ENCODE measurements around the gene RIN1. TPM values are rescaled to one million over a fixed set of nuclear protein-coding genes. Genes with fewer than 3 reads are reported as not detected.
"Not testable (repeated sequence)": the region's sequence is repeated elsewhere in the genome, so short reads cannot be mapped to it uniquely, and the experiment has no call there.

Gene RIN1
- polyA plus RNA-seq, 1 of the 3 experiments (the other 2 are of a cell fraction), result 16.9 TPM

DNA sequence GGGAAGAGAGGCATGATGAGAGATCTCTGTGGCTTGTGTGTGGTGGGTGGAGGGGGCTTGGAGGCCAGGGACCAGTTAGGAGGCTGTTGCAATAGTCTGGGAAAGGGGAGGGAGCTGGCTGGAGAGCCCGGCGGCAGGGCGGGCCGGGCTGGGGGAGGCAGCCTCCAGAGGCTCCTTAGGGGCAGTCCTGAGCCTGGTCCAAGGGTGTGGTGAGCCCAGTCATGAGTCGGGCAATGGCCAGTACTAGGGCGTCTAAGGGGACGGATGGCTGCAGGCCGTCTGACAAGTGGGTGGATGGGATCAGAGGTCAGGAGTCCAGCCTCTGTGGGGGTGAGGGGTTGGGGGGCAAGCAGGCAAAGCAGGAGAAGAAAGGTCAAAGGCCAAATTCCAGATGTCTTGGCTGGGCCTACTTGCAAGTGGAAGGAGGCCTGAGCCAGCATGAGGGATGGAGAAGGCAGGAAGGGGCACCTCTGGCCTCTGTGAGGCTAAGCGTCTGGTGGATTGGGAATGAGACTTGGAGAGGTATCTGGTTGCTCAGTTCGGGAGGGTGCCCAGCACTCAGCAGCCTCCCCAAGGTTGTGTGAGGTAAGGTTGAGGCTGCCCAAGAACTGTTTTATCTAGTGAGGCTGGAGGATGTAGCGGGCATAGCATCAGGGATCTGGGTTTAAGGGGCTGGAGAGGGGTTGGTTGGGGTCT, 13.4 kb downstream of the RIN1 start:
- no peak for TF ChIP-seq RXRA (IDR thresholded peaks at IDR 0.05; ENCODE audit: borderline replicate concordance, low read depth)
- TF ChIP-seq NFIC (IDR thresholded peaks at IDR 0.05; ENCODE audit: borderline replicate concordance), result no peak
- no peak for TF ChIP-seq GABPA (IDR thresholded peaks at IDR 0.05; ENCODE audit: low read depth)
- no peak for TF ChIP-seq RCOR1 (IDR thresholded peaks at IDR 0.05; ENCODE audit: low read length)
- TF ChIP-seq TAF1 (IDR thresholded peaks at IDR 0.05; ENCODE audit: borderline replicate concordance, low read depth, low read length), result no peak
- no peak for TF ChIP-seq TCF12 (IDR thresholded peaks at IDR 0.05)
- no peak for TF ChIP-seq NRF1 (IDR thresholded peaks at IDR 0.05; ENCODE audit: low read depth, low read length)
- TF ChIP-seq MAX (IDR thresholded peaks at IDR 0.05; ENCODE audit: low read depth), result no peak
- TF ChIP-seq IRF3 (IDR thresholded peaks at IDR 0.05; ENCODE audit: low read depth, low read length), result no peak

DNA sequence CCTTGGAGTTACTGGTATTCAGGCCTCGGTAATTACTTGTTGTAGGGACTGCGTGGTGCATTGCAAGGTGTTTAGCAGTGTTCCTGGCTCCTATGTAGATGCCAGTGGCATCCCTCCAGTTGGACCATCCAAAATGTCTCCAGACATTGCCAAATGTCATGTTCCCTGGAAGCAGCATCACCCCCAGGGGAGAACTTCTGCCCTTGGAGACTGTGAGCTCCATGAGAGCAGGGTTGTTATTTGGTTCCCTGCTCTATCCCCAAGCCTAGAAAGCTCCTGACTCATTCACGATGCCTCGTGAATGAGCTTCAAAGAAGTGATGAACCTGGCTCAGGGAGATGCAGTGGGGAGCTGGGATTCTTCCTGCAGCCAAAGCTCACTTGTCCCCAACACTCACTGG, 14.6 kb downstream of the RIN1 start:
- no peak overlapping the region for H3K4me2 ChIP-seq
- no peaks in the 10 kb centered on the region for H3K9me3 ChIP-seq
- no peaks in the 10 kb centered on the region for H4K20me1 ChIP-seq (ENCODE audit: insufficient read depth)
- H3K79me2 ChIP-seq (ENCODE audit: insufficient read depth), result no peaks in the 10 kb centered on the region
- no peak overlapping the region for H3K27ac ChIP-seq (ENCODE audit: low read depth in 2 of 2, low read length in 1 of 2)
- H3K27me3 ChIP-seq (ENCODE audit: insufficient read depth), result no peaks in the 10 kb centered on the region
- TF ChIP-seq RXRA (IDR thresholded peaks at IDR 0.05; ENCODE audit: borderline replicate concordance, low read depth) (no peak), ELF1 (IDR thresholded peaks at IDR 0.05) (no peak), MXI1 (IDR thresholded peaks at IDR 0.05; ENCODE audit: low read depth, low read length) (no peak)
- 91% methylated on average over 4 of the region's 4 CpGs for WGBS (ENCODE audit: low lambda C conversion rate)
- DNase-seq, result no peak
- no peak overlapping the region for H3K4me3 ChIP-seq (ENCODE audit: low read depth in 2 of 2, low read length in 1 of 2)
- no peak overlapping the region for H3K9ac ChIP-seq
- no peak overlapping the region for H2AFZ ChIP-seq (ENCODE audit: low read depth)
- H3K4me1 ChIP-seq (ENCODE audit: control insufficient read depth in 1 of 2, insufficient read depth in 2 of 2, low read depth in 1 of 2, low read length in 1 of 2), result peaks cover 29 to 39% of the 10 kb centered on the region in 2 experiments
- H3K36me3 ChIP-seq (replicated peaks in 1 of 2; ENCODE audit: control insufficient read depth in 1 of 2, insufficient read depth in 2 of 2, low read length in 1 of 2), result no peaks in the 10 kb centered on the region
- ChIA-PET POLR2A (interaction anchor here (1.7 kb wide), 1 partner anchor 9 kb away, joined by 4 read pairs; no protein-coding TSS in a partner anchor), CTCF (interaction anchor here (2.0 kb wide), 1 partner anchor 9 kb away, joined by 26 read pairs; no protein-coding TSS in a partner anchor)
- H3F3A ChIP-seq (replicated peaks; ENCODE audit: insufficient read depth), result no peaks in the 10 kb centered on the region
- no peaks in the 10 kb centered on the region for H3K9me2 ChIP-seq

More for the DNA sequence above, 13.4 kb downstream of the RIN1 start:
- Histone ChIP-seq H3K9ac (no peak overlapping the region), H3K4me1 (ENCODE audit: control insufficient read depth in 1 of 2, insufficient read depth in 2 of 2, low read depth in 1 of 2, low read length in 1 of 2) (peaks cover 34 to 39% of the 10 kb centered on the region in 2 experiments), H3K4me3 (ENCODE audit: low read depth in 2 of 2, low read length in 1 of 2) (no peak overlapping the region), H4K20me1 (ENCODE audit: insufficient read depth) (no peaks in the 10 kb centered on the region), H3K9me2 (no peaks in the 10 kb centered on the region), H3K79me2 (ENCODE audit: insufficient read depth) (no peaks in the 10 kb centered on the region), H3F3A (replicated peaks; ENCODE audit: insufficient read depth) (no peaks in the 10 kb centered on the region), H3K9me3 (no peaks in the 10 kb centered on the region), H2AFZ (ENCODE audit: low read depth) (no peak overlapping the region), H3K4me2 (no peak overlapping the region), H3K27ac (ENCODE audit: low read depth in 2 of 2, low read length in 1 of 2) (no peak overlapping the region), H3K27me3 (ENCODE audit: insufficient read depth) (no peaks in the 10 kb centered on the region), H3K36me3 (replicated peaks in 1 of 2; ENCODE audit: control insufficient read depth in 1 of 2, insufficient read depth in 2 of 2, low read length in 1 of 2) (no peaks in the 10 kb centered on the region)
- POLR2A ChIA-PET, result interaction anchor here (1.7 kb wide), 1 partner anchor 10 kb away, joined by 4 read pairs; no protein-coding TSS in a partner anchor
- CTCF ChIA-PET, result interaction anchor here (2.0 kb wide), 1 partner anchor 10 kb away, joined by 26 read pairs; no protein-coding TSS in a partner anchor
- WGBS (ENCODE audit: low lambda C conversion rate), result 91% methylated on average over 10 of the region's 11 CpGs
- DNase-seq, result no peak

GRCh38 chr11:66320748-66321147, 15.5 kb downstream of the RIN1 start:
- H2AFZ ChIP-seq (ENCODE audit: low read depth); DNase-seq; H3K9ac ChIP-seq; CTCF ChIA-PET; H3K27me3 ChIP-seq (ENCODE audit: insufficient read depth); H3K9me2 ChIP-seq; H4K20me1 ChIP-seq (ENCODE audit: insufficient read depth); H3K9me3 ChIP-seq; H3F3A ChIP-seq (replicated peaks; ENCODE audit: insufficient read depth); H3K27ac ChIP-seq (ENCODE audit: low read depth in 2 of 2, low read length in 1 of 2); H3K4me3 ChIP-seq (ENCODE audit: low read depth in 2 of 2, low read length in 1 of 2); POLR2A ChIA-PET; H3K36me3 ChIP-seq (replicated peaks in 1 of 2; ENCODE audit: control insufficient read depth in 1 of 2, insufficient read depth in 2 of 2, low read length in 1 of 2); H3K79me2 ChIP-seq (ENCODE audit: insufficient read depth); H3K4me2 ChIP-seq: not testable (repeated sequence)
- 89% methylated on average over 6 of the region's 6 CpGs for WGBS (ENCODE audit: low lambda C conversion rate)
- peaks cover 21 to 39% of the 10 kb centered on the region in 2 experiments for H3K4me1 ChIP-seq (ENCODE audit: control insufficient read depth in 1 of 2, insufficient read depth in 2 of 2, low read depth in 1 of 2, low read length in 1 of 2)

GRCh38 chr11:66320289-66320688, 15.9 kb downstream of the RIN1 start:
- H3K27ac ChIP-seq (ENCODE audit: low read depth in 2 of 2, low read length in 1 of 2); CTCF ChIA-PET: not testable (repeated sequence)

More at GRCh38 chr11:66320289-66320688, 15.9 kb downstream of the RIN1 start:
- H3K9me2 ChIP-seq; H2AFZ ChIP-seq (ENCODE audit: low read depth); H3K4me3 ChIP-seq (ENCODE audit: low read depth in 2 of 2, low read length in 1 of 2); H3K9ac ChIP-seq; H3K36me3 ChIP-seq (replicated peaks in 1 of 2; ENCODE audit: control insufficient read depth in 1 of 2, insufficient read depth in 2 of 2, low read length in 1 of 2); H3K27me3 ChIP-seq (ENCODE audit: insufficient read depth); DNase-seq; POLR2A ChIA-PET; H3K4me2 ChIP-seq; H3F3A ChIP-seq (replicated peaks; ENCODE audit: insufficient read depth); H3K79me2 ChIP-seq (ENCODE audit: insufficient read depth); H4K20me1 ChIP-seq (ENCODE audit: insufficient read depth); H3K9me3 ChIP-seq: not testable (repeated sequence)
- H3K4me1 ChIP-seq (ENCODE audit: control insufficient read depth in 1 of 2, insufficient read depth in 2 of 2, low read depth in 1 of 2, low read length in 1 of 2), result peaks cover 21 to 39% of the 10 kb centered on the region in 2 experiments
- 95% methylated on average over 2 of the region's 2 CpGs for WGBS (ENCODE audit: low lambda C conversion rate)

Measured in SK-N-SH (cell line).